ENCODE results near the gene TOMT.

The TOMT gene

GRCh38 chr11:72088076-72088808 lies 17.5 kb upstream of the TOMT start:
- no peak for DNase-seq (ENCODE audit: low spot score)

GRCh38 chr11:72091292-72091691 lies 14.4 kb upstream of the TOMT start:
- no peak for DNase-seq (ENCODE audit: low spot score)

- DNase-seq (ENCODE audit: low spot score), result no peak
Observed at GRCh38 chr11:72098741-72099140, 7.0 kb upstream of the TOMT start.

- no peak for DNase-seq (ENCODE audit: low spot score)
Observed at GRCh38 chr11:72100009-72100408, 5.7 kb upstream of the TOMT start.

GRCh38 chr11:72100462-72100861 lies 5.3 kb upstream of the TOMT start:
- no peak for DNase-seq (ENCODE audit: low spot score)

GRCh38 chr11:72102162-72102561 lies 3.6 kb upstream of the TOMT start:
- DNase-seq (ENCODE audit: low spot score), result no peak

- DNase-seq (ENCODE audit: low spot score), result no peak
Observed at GRCh38 chr11:72102631-72102945, 3.1 kb upstream of the TOMT start.

- peak; percentile 99 for DNase-seq (ENCODE audit: low spot score)
Observed at GRCh38 chr11:72102946-72103753, 2.6 kb upstream of the TOMT start, which contains the start of gene LAMTOR1. Gene LAMTOR1, minus strand, starts transcription at chr11:72103297. Its CDS starts 73 bp downstream, at chr11:72103224.

- no peak for DNase-seq (ENCODE audit: low spot score)
Observed at GRCh38 chr11:72103754-72104167, 2.0 kb upstream of the TOMT start.

- DNase-seq (ENCODE audit: low spot score), result no peak
Observed at GRCh38 chr11:72111300-72112142, 5.8 kb downstream of the TOMT start.

GRCh38 chr11:72112143-72112977 lies 6.6 kb downstream of the TOMT start, which contains the start of gene ANAPC15:
Gene ANAPC15, minus strand, starts transcription at chr11:72112695. Its CDS starts 1,419 bp downstream, at chr11:72111276.
- DNase-seq (ENCODE audit: low spot score), result peak; percentile 100

- no peak for DNase-seq (ENCODE audit: low spot score)
Observed at GRCh38 chr11:72112978-72113808, 7.5 kb downstream of the TOMT start.

GRCh38 chr11:72114570-72114969 lies 8.8 kb downstream of the TOMT start:
- DNase-seq (ENCODE audit: low spot score), result no peak

- DNase-seq (ENCODE audit: low spot score), result no peak
Observed at GRCh38 chr11:72116019-72116755, 10.5 kb downstream of the TOMT start.

- no peak for DNase-seq (ENCODE audit: low spot score)
Observed at GRCh38 chr11:72119198-72119597, 13.5 kb downstream of the TOMT start.

GRCh38 chr11:72120930-72121329 lies 15.2 kb downstream of the TOMT start:
- no peak for DNase-seq (ENCODE audit: low spot score)

- no peak for DNase-seq (ENCODE audit: low spot score)
Observed at GRCh38 chr11:72122607-72123006, 16.9 kb downstream of the TOMT start.

- no peak for DNase-seq (ENCODE audit: low spot score)
Observed at GRCh38 chr11:72123117-72123653, 17.5 kb downstream of the TOMT start.

GRCh38 chr11:72124046-72124445 lies 18.3 kb downstream of the TOMT start:
- no peak for DNase-seq (ENCODE audit: low spot score)

- DNase-seq (ENCODE audit: low spot score), result no peak
Observed at GRCh38 chr11:72125956-72126355, 20.2 kb downstream of the TOMT start.

All from SW480 (cell line).